ENCODE results near the gene IFIT2.

- no peak for TF ChIP-seq CTCF (IDR thresholded peaks at IDR 0.05)
- no peak for TF ChIP-seq POLR2A (IDR thresholded peaks at IDR 0.05)
These were observed 55.2 kb downstream of the IFIT2 start for GRCh38 chr10:89357096-89357495.
